Caco-2 (cell line): ENCODE results near the gene EZH2. TPM values are rescaled to one million over a fixed set of nuclear protein-coding genes. Genes with fewer than 3 reads are reported as not detected.

Experiments
- BruUV-seq: library from RNA; stranded (reverse); fragments of 400-500 nt; replicated peaks from 2 replicates; lab custom pipeline; 2021; lab: Mats Ljungman, UMichigan
- CTCF ChIA-PET: fragments of 300-600 bp; sonication (Branson Sonifier 250); formaldehyde crosslinking; loops from one replicate; lab custom pipeline; 2022; ENCODE audit warnings: antibody characterized with exemption; lab: Charles Lee
- POLR2A ChIA-PET: fragments of 300-600 bp; sonication (Branson Sonifier 250); formaldehyde crosslinking; loops from one replicate; lab custom pipeline; 2022; ENCODE audit warnings: antibody characterized with exemption; lab: Charles Lee
- DNase-seq, 2 experiments: peaks; one replicate each; pipeline versions ENCODE4 v3.0.0 to v3.0.0-alpha.2; 2020 to 2022
- H3K27me3 ChIP-seq: replicated peaks from 2 replicates; pipeline ENCODE4 v1.6.0; 2011; ENCODE audit warnings: low read length; ENCODE audit not compliant: control insufficient read depth, insufficient read depth
- H3K36me3 ChIP-seq: 2 replicates; pipeline ENCODE4 v1.5.1; 2011; ENCODE audit warnings: low read length; ENCODE audit not compliant: control insufficient read depth, insufficient read depth
- H3K4me1 ChIP-seq: fragments of 250-450 bp; sonication (Bioruptor Pico); 2 replicates; pipeline ENCODE4 v1.5.1; 2020; ENCODE audit warnings: mild to moderate bottlenecking
- H3K4me3 ChIP-seq: 2 replicates; pipeline ENCODE4 v1.5.1; 2011; ENCODE audit warnings: low read depth, mild to moderate bottlenecking, control low read depth, low read length
- H3K9me3 ChIP-seq: fragments of 250-450 bp; sonication (Bioruptor Pico); 2 replicates; pipeline ENCODE4 v1.5.1; 2020; ENCODE audit warnings: mild to moderate bottlenecking, moderate library complexity
- H3K27ac Mint-ChIP-seq: one replicate; pipeline ENCODE4 v1.8.0; 2022; ENCODE audit warnings: mixed read lengths; ENCODE audit not compliant: unreplicated experiment
- H3K27me3 Mint-ChIP-seq: one replicate; pipeline ENCODE4 v1.8.0; 2022; ENCODE audit warnings: mixed read lengths; ENCODE audit not compliant: insufficient read depth, unreplicated experiment
- H3K36me3 Mint-ChIP-seq: one replicate; pipeline ENCODE4 v1.8.0; 2022; ENCODE audit warnings: mild to moderate bottlenecking, mixed read lengths; ENCODE audit not compliant: insufficient read depth, unreplicated experiment
- H3K4me1 Mint-ChIP-seq: one replicate; pipeline ENCODE4 v1.8.0; 2022; ENCODE audit warnings: low read depth, mixed read lengths; ENCODE audit not compliant: unreplicated experiment
- H3K4me3 Mint-ChIP-seq: one replicate; pipeline ENCODE4 v1.8.0; 2022; ENCODE audit warnings: mild to moderate bottlenecking, moderate library complexity, mixed read lengths; ENCODE audit not compliant: unreplicated experiment
- H3K9me3 Mint-ChIP-seq: one replicate; pipeline ENCODE4 v1.8.0; 2022; ENCODE audit warnings: mixed read lengths; ENCODE audit not compliant: unreplicated experiment
- CTCF ChIP-seq, 2 experiments: fragments of 200-600 bp in 1 of 2; IDR thresholded peaks; 1 replicate in 1 of 2; 2 replicates in 1 of 2; pipeline versions ENCODE4 v1.5.1 to v1.8.0; 2011 to 2022; ENCODE audit warnings: antibody characterized with exemption in 1 of 2, control low read depth in 1 of 2, inconsistent platforms in 1 of 2, low read depth in 1 of 2, low read length in 1 of 2, mild to moderate bottlenecking in 1 of 2, moderate library complexity in 1 of 2; ENCODE audit not compliant: insufficient read depth in 1 of 2, severe bottlenecking in 1 of 2, unreplicated experiment in 1 of 2
- intact Hi-C: fragments of 100-400 bp; cut with micrococcal nuclease; formaldehyde crosslinking; loops from one replicate; pipeline ENCODE4 v1.10.0; 2022; ENCODE audit not compliant: unreplicated experiment
- total RNA-seq: library from RNA; stranded (reverse); gene quantifications from 2 replicates; pipeline ENCODE4 v1.2.3, GENCODE V29; 2022

EZH2 gene
- total RNA-seq, 1 experiment from 2014 or later: 63.7 TPM

DNA sequence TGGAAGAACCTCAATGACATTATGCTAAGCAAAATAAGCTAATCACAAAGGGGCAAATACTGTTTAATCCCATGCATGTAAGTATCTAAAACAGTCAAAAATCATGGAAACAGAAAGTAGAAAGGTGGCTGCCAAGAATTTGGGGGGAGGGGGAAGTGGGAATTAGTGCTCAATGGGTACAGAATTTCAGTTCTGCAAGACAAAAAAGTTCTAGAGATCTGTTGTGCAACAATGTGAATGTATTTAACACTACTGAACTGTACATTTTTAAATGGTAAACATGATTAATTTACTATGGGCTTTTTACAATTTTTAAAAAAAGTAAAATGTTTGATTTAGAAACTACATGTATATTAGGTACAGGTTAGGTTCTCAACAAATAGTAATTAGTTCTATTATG is 11.9 kb downstream of the EZH2 start:
- Histone ChIP-seq H3K36me3 (no peaks in the 10 kb centered on the region; the same call in 1 of the 2 replicates), H3K4me1 (0 out of 2 replicates have a peak, but pooled peaks cover 4% of the 10 kb centered on the region), H3K27me3 (no peaks in the 10 kb centered on the region), H3K4me3 (no peak overlapping the region), H3K9me3 (no peaks in the 10 kb centered on the region)
- Mint-ChIP-seq H3K9me3 (peaks cover 12% of the 10 kb centered on the region), H3K4me1 (peaks cover 8% of the 10 kb centered on the region), H3K4me3 (no peak overlapping the region), H3K27me3 (no peaks in the 10 kb centered on the region), H3K36me3 (peaks cover 7% of the 10 kb centered on the region), H3K27ac (no peak overlapping the region)
- POLR2A ChIA-PET: no interaction called here
- TF ChIP-seq CTCF (IDR thresholded peaks at IDR 0.05; ENCODE audit: insufficient read depth in 1 of 2, low read depth in 1 of 2, low read length in 1 of 2, severe bottlenecking in 1 of 2, unreplicated experiment in 1 of 2): no peak
- DNase-seq: no peak
- CTCF ChIA-PET: interaction anchor here (1.0 to 1.2 kb wide), 2 partner anchors 11 to 16 kb away, joined by 3 to 4 read pairs; no protein-coding TSS in a partner anchor
- intact Hi-C loops: no loop called here
- BruUV-seq: no TSS peak

GRCh38 chr7:148871551-148871950 is 12.5 kb downstream of the EZH2 start:
- Histone ChIP-seq H3K4me1 (0 out of 2 replicates have a peak, but pooled peaks cover 4% of the 10 kb centered on the region), H3K9me3 (no peaks in the 10 kb centered on the region), H3K27me3 (no peaks in the 10 kb centered on the region), H3K36me3 (no peaks in the 10 kb centered on the region; the same call in 1 of the 2 replicates), H3K4me3 (no peak overlapping the region)
- Mint-ChIP-seq H3K36me3 (peaks cover 7% of the 10 kb centered on the region), H3K27ac (no peak overlapping the region), H3K4me3 (no peak overlapping the region), H3K27me3 (no peaks in the 10 kb centered on the region), H3K4me1 (peaks cover 8% of the 10 kb centered on the region), H3K9me3 (peaks cover 12% of the 10 kb centered on the region)
- intact Hi-C loops: no loop called here
- POLR2A ChIA-PET: no interaction called here
- no peak for TF ChIP-seq CTCF (IDR thresholded peaks at IDR 0.05; ENCODE audit: insufficient read depth in 1 of 2, low read depth in 1 of 2, low read length in 1 of 2, severe bottlenecking in 1 of 2, unreplicated experiment in 1 of 2)
- no TSS peak for BruUV-seq
- CTCF ChIA-PET: no interaction called here
- no peak for DNase-seq

- no TSS peak for BruUV-seq
- Mint-ChIP-seq H3K4me3 (no peak overlapping the region), H3K4me1 (peaks cover 8% of the 10 kb centered on the region), H3K27me3 (no peaks in the 10 kb centered on the region), H3K27ac (no peak overlapping the region), H3K36me3 (peaks cover 7% of the 10 kb centered on the region), H3K9me3 (peaks cover 12% of the 10 kb centered on the region)
- intact Hi-C loops: no loop called here
- H3K27me3 ChIP-seq: no peaks in the 10 kb centered on the region
- DNase-seq: no peak
- ChIA-PET POLR2A (no interaction called here), CTCF (no interaction called here)
- no peak for TF ChIP-seq CTCF (IDR thresholded peaks at IDR 0.05; ENCODE audit: insufficient read depth in 1 of 2, low read depth in 1 of 2, low read length in 1 of 2, severe bottlenecking in 1 of 2, unreplicated experiment in 1 of 2)
- no peaks in the 10 kb centered on the region for H3K9me3 ChIP-seq
- no peak overlapping the region for H3K4me3 ChIP-seq
- H3K36me3 ChIP-seq: no peaks in the 10 kb centered on the region; the same call in 1 of the 2 replicates
- H3K4me1 ChIP-seq: 0 out of 2 replicates have a peak, but pooled peaks cover 4% of the 10 kb centered on the region
Observed at GRCh38 chr7:148871030-148871429, 13.1 kb downstream of the EZH2 start.
